A549 (cell line): ENCODE results near the gene TLR6. TPM values are rescaled to one million over a fixed set of nuclear protein-coding genes. Genes with fewer than 3 reads are reported as not detected.

Source experiments
- ATAC-seq, 2 experiments: fragments of 200-7000 bp in 1 of 2; fragments of >200 bp in 1 of 2; cut with Nextera tagmentation in 1 of 2; cut with Tn5 transposase in 1 of 2; 3 replicates each; pipeline versions ENCODE4 v1.8.0 to v1.9.1; 2018 to 2020; ENCODE audit warnings: mild to moderate bottlenecking in 1 of 2, moderate library complexity in 1 of 2
- CTCF ChIA-PET: fragments of 300-600 bp; sonication (Branson Sonifier 250); formaldehyde crosslinking; extraction: SDS; loops from one replicate; lab custom pipeline; 2021; ENCODE audit warnings: antibody characterized with exemption, inconsistent platforms; lab: Yijun Ruan, JAX
- POLR2A ChIA-PET: fragments of 350-600 bp; formaldehyde crosslinking; extraction: SDS; loops from one replicate; lab custom pipeline; 2021; ENCODE audit warnings: antibody characterized with exemption, inconsistent platforms; lab: Yijun Ruan, JAX
- DNase-seq, 2 experiments: peaks; one replicate each; pipeline versions ENCODE4 v3.0.0 to v3.0.0-alpha.2; 2011 to 2016; ENCODE audit warnings: low read depth in 1 of 2, low spot score in 1 of 2
- FAIRE-seq: peaks from 2 replicates; lab custom pipeline; 2011; peaks lifted over from hg19 to GRCh38; lab: Jason Lieb, UNC
- H3K27ac ChIP-seq, 2 experiments: fragments of >200 bp; sonication (Bioruptor Twin); formaldehyde crosslinking; 3 replicates each; pipeline ENCODE4 v1.5.1; 2016 to 2017
- H3K4me1 ChIP-seq: fragments of >200 bp; sonication (Bioruptor Twin); formaldehyde crosslinking; 3 replicates; pipeline ENCODE4 v1.6.1; 2016
- H3K4me2 ChIP-seq: fragments of >200 bp; sonication (Bioruptor Twin); formaldehyde crosslinking; 3 replicates; pipeline ENCODE4 v1.6.1; 2016
- H3K4me3 ChIP-seq: fragments of >200 bp; sonication (Bioruptor Twin); formaldehyde crosslinking; 3 replicates; pipeline ENCODE4 v1.5.1; 2016
- H3K9me3 ChIP-seq: fragments of >200 bp; sonication (Bioruptor Twin); formaldehyde crosslinking; 3 replicates; pipeline ENCODE4 v1.6.1; 2016
- CBX2 ChIP-seq: fragments of 200-600 bp; sonication (generic); IDR thresholded peaks from 2 replicates; pipeline ENCODE4 v1.6.1; 2016; ENCODE audit warnings: low read depth, mild to moderate bottlenecking, borderline replicate concordance
- CBX8 ChIP-seq: fragments of 200-600 bp; sonication (generic); IDR thresholded peaks from 2 replicates; pipeline ENCODE4 v1.6.1; 2016
- CEBPB ChIP-seq, 2 experiments: fragments of >200 bp in 1 of 2; sonication (Bioruptor Twin) in 1 of 2; formaldehyde crosslinking in 1 of 2; IDR thresholded peaks; 2 replicates each; pipeline ENCODE4 v1.6.1; 2012 to 2016
- ESRRA ChIP-seq: fragments of 150-350 bp; IDR thresholded peaks from 2 replicates; pipeline ENCODE4 v1.6.1; 2014; ENCODE audit warnings: mild to moderate bottlenecking, low read length, borderline replicate concordance
- HDAC2 ChIP-seq: fragments of 200-600 bp; sonication (generic); IDR thresholded peaks from 2 replicates; pipeline ENCODE4 v1.6.1; 2016
- HOXA7 ChIP-seq: fragments of 250-450 bp; sonication (Bioruptor Pico); IDR thresholded peaks from 2 replicates; pipeline ENCODE4 v1.5.0; 2020; ENCODE audit warnings: mild to moderate bottlenecking, moderate library complexity
- JUN ChIP-seq, 2 experiments: fragments of >200 bp; sonication (Bioruptor Twin); formaldehyde crosslinking; IDR thresholded peaks; 2 replicates in 1 of 2; 3 replicates in 1 of 2; pipeline ENCODE4 v1.6.1; 2016 to 2017
- MAFK ChIP-seq: fragments of 450-650 bp; IDR thresholded peaks from 2 replicates; pipeline ENCODE4 v1.6.1; 2014; ENCODE audit not compliant: partially characterized antibody
- MYC ChIP-seq: IDR thresholded peaks from 2 replicates; pipeline ENCODE4 v1.6.1; 2012; ENCODE audit warnings: mild to moderate bottlenecking, inconsistent platforms, low read length, improper control_type of control experiment, borderline replicate concordance
- NFE2L2 ChIP-seq: fragments of 150-350 bp; conservative IDR thresholded peaks from 2 replicates; pipeline ENCODE4 v1.6.1; 2014; ENCODE audit warnings: low read length
- NPAS2 ChIP-seq: fragments of 250-450 bp; sonication (Bioruptor Pico); IDR thresholded peaks from 2 replicates; pipeline ENCODE4 v1.8.0; 2022; ENCODE audit warnings: mild to moderate bottlenecking, moderate library complexity, borderline replicate concordance
- NR3C1 ChIP-seq: fragments of >200 bp; sonication (Bioruptor Twin); formaldehyde crosslinking; IDR thresholded peaks from 3 replicates; pipeline ENCODE4 v1.6.1; 2017
- POLR2A ChIP-seq: IDR thresholded peaks from 2 replicates; pipeline ENCODE4 v1.6.1; 2012; ENCODE audit warnings: mild to moderate bottlenecking, low read length
- POLR2AphosphoS2 ChIP-seq: conservative IDR thresholded peaks from 2 replicates; pipeline ENCODE4 v1.6.1; 2012; ENCODE audit warnings: low read length, improper control_type of control experiment, inconsistent platforms
- RFX5 ChIP-seq: fragments of 450-650 bp; IDR thresholded peaks from 2 replicates; pipeline ENCODE4 v1.7.1; 2014; ENCODE audit warnings: antibody characterized with exemption, mild to moderate bottlenecking, moderate library complexity
- RNF2 ChIP-seq: fragments of 200-600 bp; sonication (generic); IDR thresholded peaks from 2 replicates; pipeline ENCODE4 v1.6.1; 2016; ENCODE audit warnings: low read depth, mild to moderate bottlenecking, antibody characterized with exemption, moderate library complexity, borderline replicate concordance
- SMC3 ChIP-seq: fragments of >200 bp; sonication (Bioruptor Twin); formaldehyde crosslinking; IDR thresholded peaks from 3 replicates; pipeline ENCODE4 v1.6.1; 2018; ENCODE audit warnings: inconsistent platforms
- TFCP2L1 ChIP-seq: fragments of 250-450 bp; sonication (Bioruptor Pico); IDR thresholded peaks from 2 replicates; pipeline ENCODE4 v1.5.0; 2021; ENCODE audit warnings: mild to moderate bottlenecking
- ZFP36 ChIP-seq: fragments of 450-650 bp; IDR thresholded peaks from 2 replicates; pipeline ENCODE4 v1.6.1; 2014; ENCODE audit warnings: borderline replicate concordance; ENCODE audit not compliant: partially characterized antibody
- ZNF302 ChIP-seq: fragments of 250-450 bp; sonication (Bioruptor Pico); IDR thresholded peaks from 2 replicates; pipeline ENCODE4 v1.9.0; 2021; ENCODE audit warnings: inconsistent platforms, mild to moderate bottlenecking, moderate library complexity
- ZSCAN20 ChIP-seq: fragments of 250-450 bp; sonication (Bioruptor Pico); IDR thresholded peaks from 2 replicates; pipeline ENCODE4 v1.8.0; 2022; ENCODE audit warnings: mild to moderate bottlenecking, moderate library complexity
- WGBS: methylation state at CpG from one replicate; pipeline ENCODE4 v1.1.6; 2017; ENCODE audit errors: missing lambda C conversion rate; 5-methylcytosine and 5-hydroxymethylcytosine counted together
- polyA plus RNA-seq, 4 experiments: library from polyadenylated mRNA; depleted of rRNA in 3 of 4; stranded (reverse); fragments of >200 nt; fragmentation: RNase III in 1 of 4; extraction: RNeasy Plus Mini Kit Qiagen cat#74134 plus additional on column Dnase treatment in 1 of 4; gene quantifications; 2 replicates in 3 of 4; 3 replicates in 1 of 4; pipeline ENCODE4 v1.2.3, GENCODE V29; 2011 to 2017
- TF ChIP-seq, protein P1 (sequence below): fragments of 250-450 bp; sonication (Bioruptor Pico); IDR thresholded peaks from 2 replicates; pipeline ENCODE4 v1.5.0; 2021; ENCODE audit warnings: mild to moderate bottlenecking, moderate library complexity, borderline replicate concordance
- TF ChIP-seq, protein P2 (sequence below): fragments of >200 bp; sonication (Bioruptor Twin); formaldehyde crosslinking; IDR thresholded peaks from 2 replicates; pipeline ENCODE4 v1.6.1; 2016
- TF ChIP-seq, protein P3 (sequence below): fragments of 450-650 bp; IDR thresholded peaks from 2 replicates; pipeline ENCODE4 v1.6.1; 2014; ENCODE audit warnings: antibody characterized with exemption
- TF ChIP-seq, protein P4 (sequence below): fragments of >200 bp; sonication (Bioruptor Twin); formaldehyde crosslinking; IDR thresholded peaks from 3 replicates; pipeline ENCODE4 v1.6.1; 2016

The TLR6 gene
- polyA plus RNA-seq, 2 of the 4 experiments (the other 2 are of a cell fraction): 5.6 to 11.5 TPM

DNA sequence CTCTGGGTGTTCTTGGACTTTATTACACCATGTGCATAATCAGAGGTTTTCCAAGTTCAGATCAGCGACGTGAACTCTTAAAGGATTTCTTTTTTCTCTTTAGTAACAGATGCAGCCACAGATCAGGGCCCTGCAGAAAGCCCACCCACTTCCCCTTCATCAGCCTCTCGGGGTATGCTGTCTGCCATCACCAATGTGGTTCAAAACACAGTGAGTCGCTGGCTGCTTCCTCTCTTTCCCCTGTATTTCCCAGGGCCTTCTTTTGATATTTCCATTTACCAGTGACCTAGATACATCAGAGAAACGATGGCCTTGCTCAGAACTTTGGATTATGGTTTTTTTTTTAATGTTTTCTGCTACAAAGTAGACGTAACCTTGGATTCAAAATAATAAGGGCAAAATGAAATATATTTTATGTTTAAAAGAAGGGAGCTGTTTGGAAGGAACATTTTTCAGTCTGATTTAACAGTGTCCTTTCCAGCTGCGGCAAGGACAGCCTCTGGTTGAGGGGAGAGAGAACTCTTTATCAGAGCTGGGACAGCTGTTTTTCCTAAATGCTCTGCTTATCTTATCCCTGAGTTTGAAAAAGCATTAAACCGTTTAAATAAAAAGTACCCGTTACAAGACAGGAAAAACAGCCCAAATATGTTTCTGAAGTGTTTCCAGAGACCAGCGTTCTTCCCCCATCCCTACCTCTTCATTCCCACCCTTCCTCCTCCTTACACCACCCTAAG, 49.2 kb upstream of the TLR6 start (continued):
- TF ChIP-seq, protein P1, sequence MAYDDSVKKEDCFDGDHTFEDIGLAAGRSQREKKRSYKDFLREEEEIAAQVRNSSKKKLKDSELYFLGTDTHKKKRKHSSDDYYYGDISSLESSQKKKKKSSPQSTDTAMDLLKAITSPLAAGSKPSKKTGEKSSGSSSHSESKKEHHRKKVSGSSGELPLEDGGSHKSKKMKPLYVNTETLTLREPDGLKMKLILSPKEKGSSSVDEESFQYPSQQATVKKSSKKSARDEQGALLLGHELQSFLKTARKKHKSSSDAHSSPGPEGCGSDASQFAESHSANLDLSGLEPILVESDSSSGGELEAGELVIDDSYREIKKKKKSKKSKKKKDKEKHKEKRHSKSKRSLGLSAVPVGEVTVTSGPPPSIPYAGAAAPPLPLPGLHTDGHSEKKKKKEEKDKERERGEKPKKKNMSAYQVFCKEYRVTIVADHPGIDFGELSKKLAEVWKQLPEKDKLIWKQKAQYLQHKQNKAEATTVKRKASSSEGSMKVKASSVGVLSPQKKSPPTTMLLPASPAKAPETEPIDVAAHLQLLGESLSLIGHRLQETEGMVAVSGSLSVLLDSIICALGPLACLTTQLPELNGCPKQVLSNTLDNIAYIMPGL (CRISPR knock-in tag): no peak
- TF ChIP-seq CBX8 (no peak), POLR2A (no peak), POLR2AphosphoS2 (no peak), CBX2 (no peak), RNF2 (no peak)

DNA sequence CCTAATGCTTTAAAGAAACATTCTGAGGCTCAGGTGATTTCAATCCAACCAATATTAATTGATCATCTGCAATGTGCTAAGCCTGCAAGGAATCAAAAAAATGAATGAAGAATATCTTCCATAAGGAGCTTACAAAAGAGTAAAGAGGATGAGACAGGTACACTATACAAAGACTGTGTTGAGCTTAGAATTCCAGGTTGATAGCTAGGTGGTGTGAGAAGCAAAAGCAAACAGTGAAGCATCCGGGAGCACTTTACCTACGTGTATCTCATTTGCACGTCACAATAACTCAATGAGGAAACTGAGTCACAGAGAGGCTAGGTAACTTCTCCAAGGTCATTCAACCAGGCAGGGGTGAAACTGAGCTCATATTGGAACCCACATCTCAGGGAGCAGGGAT, 48.1 kb upstream of the TLR6 start:
- ChIA-PET CTCF (interaction anchor here (0.7 to 1.2 kb wide), 3 partner anchors 9 to 231 kb away, joined by 3 read pairs; no protein-coding TSS in a partner anchor), POLR2A (no interaction called here)
- no peak for TF ChIP-seq POLR2AphosphoS2
- no peak for TF ChIP-seq NFE2L2
- no peak for TF ChIP-seq CEBPB (IDR thresholded peaks at IDR 0.05)
- TF ChIP-seq NR3C1: no peak
- TF ChIP-seq CBX8: no peak
- TF ChIP-seq HOXA7 (CRISPR knock-in tag): no peak
- TF ChIP-seq JUN (IDR thresholded peaks at IDR 0.05): no peak
- TF ChIP-seq ZSCAN20 (CRISPR knock-in tag): no peak
- TF ChIP-seq NPAS2 (CRISPR knock-in tag): no peak
- no peak for TF ChIP-seq RFX5
- TF ChIP-seq TFCP2L1: no peak
- TF ChIP-seq, protein P2, sequence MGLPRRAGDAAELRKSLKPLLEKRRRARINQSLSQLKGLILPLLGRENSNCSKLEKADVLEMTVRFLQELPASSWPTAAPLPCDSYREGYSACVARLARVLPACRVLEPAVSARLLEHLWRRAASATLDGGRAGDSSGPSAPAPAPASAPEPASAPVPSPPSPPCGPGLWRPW: no peak
- TF ChIP-seq ESRRA: no peak
- TF ChIP-seq ZFP36: no peak
- TF ChIP-seq CBX2: no peak
- no peak for TF ChIP-seq HDAC2
- no peak for TF ChIP-seq MAFK
- TF ChIP-seq ZNF302 (CRISPR knock-in tag): no peak
- no peak for TF ChIP-seq SMC3
- TF ChIP-seq, protein P3, sequence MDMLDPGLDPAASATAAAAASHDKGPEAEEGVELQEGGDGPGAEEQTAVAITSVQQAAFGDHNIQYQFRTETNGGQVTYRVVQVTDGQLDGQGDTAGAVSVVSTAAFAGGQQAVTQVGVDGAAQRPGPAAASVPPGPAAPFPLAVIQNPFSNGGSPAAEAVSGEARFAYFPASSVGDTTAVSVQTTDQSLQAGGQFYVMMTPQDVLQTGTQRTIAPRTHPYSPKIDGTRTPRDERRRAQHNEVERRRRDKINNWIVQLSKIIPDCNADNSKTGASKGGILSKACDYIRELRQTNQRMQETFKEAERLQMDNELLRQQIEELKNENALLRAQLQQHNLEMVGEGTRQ: no peak
- Histone ChIP-seq H3K4me3 (no peak overlapping the region), H3K9me3 (no peaks in the 10 kb centered on the region), H3K4me2 (peak overlapping the region; percentile 76), H3K4me1 (peaks cover 23% of the 10 kb centered on the region), H3K27ac (peak overlapping the region in 1 of 2 experiments; percentile 64; a peak in 3 of 6 replicates)
- 81% methylated on average over 3 of the region's 3 CpGs for WGBS
- DNase-seq: no peak
- FAIRE-seq: no peak
- ATAC-seq: no peak

DNA sequence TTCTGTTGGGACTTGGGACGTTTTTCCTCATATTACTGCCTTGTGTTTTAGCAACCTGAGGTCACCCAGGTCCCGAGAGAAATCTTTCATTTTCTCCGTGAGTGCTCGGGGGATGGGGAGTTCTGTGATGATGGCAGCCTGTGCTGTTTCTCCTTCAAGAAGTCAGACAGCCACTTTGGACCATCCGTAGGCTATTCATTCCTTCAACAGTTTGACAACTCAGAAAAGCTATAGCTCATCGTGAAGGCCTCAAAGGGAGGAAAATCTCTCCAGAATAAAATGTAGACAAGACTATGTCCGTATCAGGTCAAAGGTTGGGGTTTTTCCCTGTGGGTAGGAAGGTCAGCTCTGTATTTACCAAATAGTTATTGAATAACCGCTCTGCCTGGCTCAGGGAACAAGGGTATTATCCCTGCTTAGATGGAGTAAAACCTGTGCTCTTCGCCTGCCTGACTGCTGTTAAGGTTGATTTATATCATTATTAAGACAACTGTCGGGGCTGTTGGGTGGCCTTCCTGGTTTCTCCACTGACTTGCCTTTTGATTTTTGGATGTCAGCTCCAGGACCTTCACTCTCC, 47.6 kb upstream of the TLR6 start:
- ATAC-seq (peak in 1 of 2 experiments; percentile 69; a peak in 3 of 6 replicates), FAIRE-seq (no peak), DNase-seq (peak in 1 of 2 experiments; percentile 13)
- TF ChIP-seq SMC3: no peak
- TF ChIP-seq ZFP36: no peak
- TF ChIP-seq, protein P1 (CRISPR knock-in tag): no peak
- no peak for TF ChIP-seq MYC
- TF ChIP-seq, protein P4, sequence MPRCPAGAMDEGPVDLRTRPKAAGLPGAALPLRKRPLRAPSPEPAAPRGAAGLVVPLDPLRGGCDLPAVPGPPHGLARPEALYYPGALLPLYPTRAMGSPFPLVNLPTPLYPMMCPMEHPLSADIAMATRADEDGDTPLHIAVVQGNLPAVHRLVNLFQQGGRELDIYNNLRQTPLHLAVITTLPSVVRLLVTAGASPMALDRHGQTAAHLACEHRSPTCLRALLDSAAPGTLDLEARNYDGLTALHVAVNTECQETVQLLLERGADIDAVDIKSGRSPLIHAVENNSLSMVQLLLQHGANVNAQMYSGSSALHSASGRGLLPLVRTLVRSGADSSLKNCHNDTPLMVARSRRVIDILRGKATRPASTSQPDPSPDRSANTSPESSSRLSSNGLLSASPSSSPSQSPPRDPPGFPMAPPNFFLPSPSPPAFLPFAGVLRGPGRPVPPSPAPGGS: no peak
- no peak overlapping the region for H3K4me3 ChIP-seq
- 14% methylated on average over 10 of the region's 10 CpGs for whole genome bisulfite sequencing
- peak overlapping the region; percentile 26 to 64; a peak in 4 of 6 replicates for H3K27ac ChIP-seq
- CTCF ChIA-PET: interaction anchor here (0.7 to 1.2 kb wide), 3 partner anchors 9 to 232 kb away, joined by 3 read pairs; no protein-coding TSS in a partner anchor
- H3K4me2 ChIP-seq: peak overlapping the region; percentile 76
- peaks cover 23% of the 10 kb centered on the region for H3K4me1 ChIP-seq
- POLR2A ChIA-PET: no interaction called here
- H3K9me3 ChIP-seq: no peaks in the 10 kb centered on the region
